ENCODE measurements around the gene NMNAT3.

NMNAT3 gene

GRCh38 chr3:139668332-139668731 is 9.4 kb downstream of the NMNAT3 start:
- Histone ChIP-seq H3K9me3 (ENCODE audit: low read length) (no peaks in the 10 kb centered on the region), H3K27me3 (ENCODE audit: insufficient read depth, low read length) (no peaks in the 10 kb centered on the region), H3K79me2 (ENCODE audit: insufficient read depth, low read length) (no peaks in the 10 kb centered on the region), H3K27ac (ENCODE audit: low read depth, low read length, poor library complexity, severe bottlenecking) (no peak overlapping the region), H3K4me3 (ENCODE audit: low read depth, low read length, poor library complexity, severe bottlenecking) (no peak overlapping the region), H3K4me1 (ENCODE audit: insufficient read depth, low read length, severe bottlenecking) (no peaks in the 10 kb centered on the region), H3F3A (ENCODE audit: insufficient read depth, low read length) (no peaks in the 10 kb centered on the region), H3K4me2 (ENCODE audit: low read length) (no peak overlapping the region), H3K9ac (ENCODE audit: low read length) (no peak overlapping the region), H3K9me2 (ENCODE audit: low read depth, low read length) (no peaks in the 10 kb centered on the region), H3K36me3 (ENCODE audit: insufficient read depth, low read length) (no peaks in the 10 kb centered on the region), H2AFZ (ENCODE audit: low read length) (no peak overlapping the region), H4K20me1 (ENCODE audit: insufficient read depth, low read length) (no peaks in the 10 kb centered on the region)
- TF ChIP-seq CTCF (IDR thresholded peaks at IDR 0.05; ENCODE audit: low read length) (no peak), EZH2 (IDR thresholded peaks at IDR 0.05; ENCODE audit: borderline replicate concordance, low read length) (no peak)

- Histone ChIP-seq H3K27ac (ENCODE audit: low read depth, low read length, poor library complexity, severe bottlenecking) (no peak overlapping the region), H2AFZ (ENCODE audit: low read length) (no peak overlapping the region), H3F3A (ENCODE audit: insufficient read depth, low read length) (no peaks in the 10 kb centered on the region), H3K9me3 (ENCODE audit: low read length) (no peaks in the 10 kb centered on the region), H3K4me1 (ENCODE audit: insufficient read depth, low read length, severe bottlenecking) (no peaks in the 10 kb centered on the region), H3K9me2 (ENCODE audit: low read depth, low read length) (no peaks in the 10 kb centered on the region), H3K4me2 (ENCODE audit: low read length) (no peak overlapping the region), H3K4me3 (ENCODE audit: low read depth, low read length, poor library complexity, severe bottlenecking) (no peak overlapping the region), H4K20me1 (ENCODE audit: insufficient read depth, low read length) (no peaks in the 10 kb centered on the region), H3K9ac (ENCODE audit: low read length) (no peak overlapping the region), H3K36me3 (ENCODE audit: insufficient read depth, low read length) (no peaks in the 10 kb centered on the region), H3K27me3 (ENCODE audit: insufficient read depth, low read length) (no peaks in the 10 kb centered on the region), H3K79me2 (ENCODE audit: insufficient read depth, low read length) (no peaks in the 10 kb centered on the region)
- TF ChIP-seq CTCF (IDR thresholded peaks at IDR 0.05; ENCODE audit: low read length) (no peak), EZH2 (IDR thresholded peaks at IDR 0.05; ENCODE audit: borderline replicate concordance, low read length) (no peak)
Measured at GRCh38 chr3:139664958-139665357, 12.8 kb downstream of the NMNAT3 start.

GRCh38 chr3:139660269-139660668 is 17.5 kb downstream of the NMNAT3 start:
- no peaks in the 10 kb centered on the region for H4K20me1 ChIP-seq (ENCODE audit: insufficient read depth, low read length)
- no peaks in the 10 kb centered on the region for H3F3A ChIP-seq (ENCODE audit: insufficient read depth, low read length)
- H3K36me3 ChIP-seq (ENCODE audit: insufficient read depth, low read length), result no peaks in the 10 kb centered on the region
- no peak overlapping the region for H2AFZ ChIP-seq (ENCODE audit: low read length)
- no peak overlapping the region for H3K4me3 ChIP-seq (ENCODE audit: low read depth, low read length, poor library complexity, severe bottlenecking)
- no peaks in the 10 kb centered on the region for H3K79me2 ChIP-seq (ENCODE audit: insufficient read depth, low read length)
- no peaks in the 10 kb centered on the region for H3K9me3 ChIP-seq (ENCODE audit: low read length)
- H3K9me2 ChIP-seq (ENCODE audit: low read depth, low read length), result no peaks in the 10 kb centered on the region
- no peak overlapping the region for H3K27ac ChIP-seq (ENCODE audit: low read depth, low read length, poor library complexity, severe bottlenecking)
- H3K4me1 ChIP-seq (ENCODE audit: insufficient read depth, low read length, severe bottlenecking), result no peaks in the 10 kb centered on the region
- H3K4me2 ChIP-seq (ENCODE audit: low read length), result no peak overlapping the region
- TF ChIP-seq CTCF (IDR thresholded peaks at IDR 0.05; ENCODE audit: low read length) (no peak), EZH2 (IDR thresholded peaks at IDR 0.05; ENCODE audit: borderline replicate concordance, low read length) (no peak)
- H3K9ac ChIP-seq (ENCODE audit: low read length), result no peak overlapping the region
- 0 out of 2 replicates have a peak, but pooled peaks cover 4% of the 10 kb centered on the region for H3K27me3 ChIP-seq (ENCODE audit: insufficient read depth, low read length)

All from OCI-LY1 (cell line).